Measurements from ENCODE around the gene MRPS23.

GRCh38 chr17:57899391-57899790 is 49.5 kb upstream of the MRPS23 start:
- TF ChIP-seq POLR2A (IDR thresholded peaks at IDR 0.05; ENCODE audit: low read depth, low read length) (no peak), POLR2AphosphoS5 (IDR thresholded peaks at IDR 0.05; ENCODE audit: low read depth, low read length) (no peak)
